ENCODE measurements around the gene TSPEAR. TPM values are rescaled to one million over a fixed set of nuclear protein-coding genes. Genes with fewer than 3 reads are reported as not detected.

The TSPEAR gene
- total RNA-seq, 6 experiments from 2014 or later = not detected

DNA sequence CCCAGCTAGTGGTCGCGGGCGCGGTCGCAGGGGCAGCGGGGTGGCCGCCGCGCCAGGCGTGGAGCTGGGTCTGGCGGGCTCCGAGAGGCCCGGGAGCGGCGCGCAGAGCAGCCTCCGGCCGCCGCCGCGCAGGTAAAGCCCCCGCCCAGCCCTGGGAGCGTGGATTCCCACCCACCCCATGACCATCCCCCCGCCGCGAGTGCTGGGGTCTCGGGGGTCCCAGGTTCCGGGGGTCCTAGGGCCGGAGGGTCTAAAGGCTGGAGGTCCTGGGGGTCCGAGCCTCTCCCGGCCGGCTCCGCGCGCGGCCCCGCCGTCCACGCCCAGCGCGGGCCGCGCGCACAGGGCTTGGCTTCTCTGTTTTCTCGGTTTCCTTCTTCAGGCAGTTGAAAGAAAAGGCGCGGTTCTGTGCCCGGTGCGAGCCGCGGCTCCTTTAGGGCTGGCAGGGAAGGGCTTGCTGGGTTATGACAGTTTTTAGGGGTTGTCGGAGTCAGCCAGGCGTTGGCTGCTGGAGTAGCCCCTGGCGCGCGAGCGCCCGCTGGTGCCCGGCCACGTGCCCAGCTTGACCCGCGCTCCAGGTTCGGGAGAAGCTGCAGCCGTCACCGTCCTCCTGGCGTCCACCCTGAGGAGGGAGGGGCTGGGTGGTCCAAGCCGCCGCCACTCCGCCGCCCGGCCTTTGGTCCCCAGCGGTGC lies 255.7 kb downstream of the TSPEAR start:
- peak; percentile 55 to 71 (median 62) for ATAC-seq
- peak overlapping the region; percentile 87 to 97 (median 93) for H3K27ac ChIP-seq
- H3K4me1 ChIP-seq = peaks cover 0 to 30% (median 6%) of the 10 kb centered on the region in 4 donors
- intact Hi-C loops (cut with DNase I) = no loop called here
- no peaks in the 10 kb centered on the region for H3K27me3 ChIP-seq
- peak; percentile 82 to 88 (median 86) for DNase-seq
- H3K36me3 ChIP-seq = no peaks in the 10 kb centered on the region
- H3K4me3 ChIP-seq = peak overlapping the region; percentile 70 to 92 (median 89)
- no CpG with 5 or more reads among the region's 72 CpGs for WGBS (ENCODE audit: insufficient coverage, low coverage, low lambda C conversion rate, missing lambda C conversion rate)
- H3K9me3 ChIP-seq = no peaks in the 10 kb centered on the region
- TF ChIP-seq POLR2A (IDR thresholded peaks at IDR 0.05) = peak; percentile 5
- TF ChIP-seq, protein P1, sequence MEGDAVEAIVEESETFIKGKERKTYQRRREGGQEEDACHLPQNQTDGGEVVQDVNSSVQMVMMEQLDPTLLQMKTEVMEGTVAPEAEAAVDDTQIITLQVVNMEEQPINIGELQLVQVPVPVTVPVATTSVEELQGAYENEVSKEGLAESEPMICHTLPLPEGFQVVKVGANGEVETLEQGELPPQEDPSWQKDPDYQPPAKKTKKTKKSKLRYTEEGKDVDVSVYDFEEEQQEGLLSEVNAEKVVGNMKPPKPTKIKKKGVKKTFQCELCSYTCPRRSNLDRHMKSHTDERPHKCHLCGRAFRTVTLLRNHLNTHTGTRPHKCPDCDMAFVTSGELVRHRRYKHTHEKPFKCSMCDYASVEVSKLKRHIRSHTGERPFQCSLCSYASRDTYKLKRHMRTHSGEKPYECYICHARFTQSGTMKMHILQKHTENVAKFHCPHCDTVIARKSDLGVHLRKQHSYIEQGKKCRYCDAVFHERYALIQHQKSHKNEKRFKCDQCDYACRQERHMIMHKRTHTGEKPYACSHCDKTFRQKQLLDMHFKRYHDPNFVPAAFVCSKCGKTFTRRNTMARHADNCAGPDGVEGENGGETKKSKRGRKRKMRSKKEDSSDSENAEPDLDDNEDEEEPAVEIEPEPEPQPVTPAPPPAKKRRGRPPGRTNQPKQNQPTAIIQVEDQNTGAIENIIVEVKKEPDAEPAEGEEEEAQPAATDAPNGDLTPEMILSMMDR (IDR thresholded peaks at IDR 0.05) = peak in 3 of 4 donors; percentile 14 to 46 (median 40)

DNA sequence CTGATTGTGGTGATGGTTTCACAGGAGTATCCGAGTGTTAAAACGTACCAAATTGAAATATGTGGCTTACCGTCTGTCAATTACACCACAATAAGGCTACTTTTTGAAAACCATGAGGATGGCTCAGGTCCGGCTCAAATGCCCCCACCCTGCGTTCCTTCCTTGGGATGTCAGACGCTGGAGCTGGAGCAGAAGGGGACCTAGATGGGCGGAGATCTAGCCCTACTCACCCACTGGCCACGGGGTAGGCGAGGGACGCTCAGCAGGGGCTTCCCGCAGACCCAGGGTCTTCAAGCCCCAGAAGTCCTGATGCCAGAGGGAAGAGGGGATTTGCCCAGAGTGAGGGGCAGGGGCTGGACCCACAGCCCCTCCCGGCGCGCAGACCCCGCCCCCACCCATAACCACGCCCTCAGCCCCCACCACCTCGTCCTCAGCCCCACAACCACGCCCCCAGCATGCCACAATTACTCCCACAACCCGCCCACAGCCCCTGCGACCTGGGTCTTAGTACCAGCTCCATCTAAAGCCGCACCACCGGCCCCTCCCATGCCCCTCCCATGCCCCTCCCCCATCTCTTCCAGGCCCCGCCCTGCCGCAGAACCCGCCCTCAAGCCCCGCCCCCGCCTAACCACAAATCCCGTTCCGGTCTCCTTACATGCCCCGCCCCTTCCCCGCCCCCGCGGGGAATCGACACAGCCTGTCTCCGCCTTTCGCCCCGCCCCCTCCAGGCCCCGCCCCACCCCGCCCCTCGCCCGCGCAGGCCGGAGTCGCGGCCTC lies 256.4 kb downstream of the TSPEAR start, which contains the start of gene LRRC3:
Gene LRRC3, plus strand, starts transcription at position 764 of the 777 bp plus-strand sequence. CDS start 1,135 bp downstream, outside the sequence.
- peak within 1 kb of the TSS; percentile 87 to 97 (median 93) for H3K27ac ChIP-seq

DNA sequence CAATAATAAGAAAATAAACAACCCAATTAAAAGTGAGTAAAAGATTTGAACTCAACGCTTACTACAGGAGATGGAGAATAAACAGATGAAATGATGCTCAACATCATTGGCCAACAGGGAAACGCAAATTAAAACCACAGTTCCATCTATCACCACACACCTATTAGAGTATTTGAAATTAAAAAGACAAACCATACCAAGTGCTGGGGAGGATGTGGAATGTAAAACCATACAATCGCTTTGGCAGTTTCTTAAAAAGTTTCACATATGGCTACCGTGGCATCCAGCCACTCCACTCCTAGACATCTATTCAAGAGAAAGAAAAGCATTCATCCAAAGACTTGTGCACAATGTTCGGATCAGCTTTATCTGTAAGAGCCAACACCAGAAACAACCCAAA lies 257.3 kb downstream of the TSPEAR start:
- Histone ChIP-seq H3K9me3 (no peaks in the 10 kb centered on the region), H3K27ac (no peak overlapping the region), H3K27me3 (no peaks in the 10 kb centered on the region), H3K4me1 (peaks cover 0 to 21% (median 6%) of the 10 kb centered on the region in 4 donors), H3K36me3 (no peaks in the 10 kb centered on the region), H3K4me3 (no peak overlapping the region)
- WGBS (ENCODE audit: insufficient coverage, low coverage, low lambda C conversion rate, missing lambda C conversion rate) = 87% methylated on average over 5 of the region's 5 CpGs
- TF ChIP-seq, protein P1 (IDR thresholded peaks at IDR 0.05) = no peak
- no peak for TF ChIP-seq POLR2A (IDR thresholded peaks at IDR 0.05)
- intact Hi-C loops (cut with DNase I) = no loop called here
- ATAC-seq = no peak
- DNase-seq = no peak

More for the DNA sequence above, 256.4 kb downstream of the TSPEAR start, which contains the start of gene LRRC3:
- Histone ChIP-seq H3K4me3 (peak within 1 kb of the TSS; percentile 70 to 92 (median 89)), H3K9me3 (no peaks in the 10 kb centered on the region), H3K4me1 (peaks cover 0 to 25% (median 6%) of the 10 kb centered on the region in 4 donors), H3K36me3 (no peaks in the 10 kb centered on the region), H3K27me3 (no peaks in the 10 kb centered on the region)
- peak; percentile 71 to 78 (median 75) for ATAC-seq
- intact Hi-C loops (cut with DNase I) = no loop called here
- TF ChIP-seq, protein P1 (IDR thresholded peaks at IDR 0.05) = no peak
- 7% methylated on average over 33 of the region's 45 CpGs for WGBS (ENCODE audit: insufficient coverage, low coverage, low lambda C conversion rate, missing lambda C conversion rate)
- DNase-seq = peak; percentile 95 to 97 (median 97)

DNA sequence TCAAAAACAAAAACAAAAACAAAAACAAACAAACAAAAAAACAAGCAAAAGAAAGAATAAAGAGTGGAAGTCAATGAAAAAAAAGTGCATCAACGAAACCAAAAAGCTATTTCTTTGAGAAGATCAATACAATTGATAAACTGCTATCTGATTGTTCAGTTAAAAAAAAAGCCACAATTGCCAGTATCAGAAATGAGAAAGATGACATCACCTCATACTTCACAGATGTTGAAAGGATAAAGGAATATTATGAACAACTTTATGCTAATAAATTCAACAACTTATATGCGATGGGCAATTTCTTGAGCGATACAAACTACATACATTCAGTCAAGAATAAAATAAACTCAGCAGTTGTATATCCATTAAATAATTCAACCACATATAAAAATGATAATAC lies 258.3 kb downstream of the TSPEAR start:
- DNase-seq (no peak), ATAC-seq (no peak)
- intact Hi-C loops (cut with DNase I) = no loop called here
- Histone ChIP-seq H3K4me3 (no peak overlapping the region), H3K36me3 (no peaks in the 10 kb centered on the region), H3K9me3 (no peaks in the 10 kb centered on the region), H3K27me3 (no peaks in the 10 kb centered on the region), H3K27ac (no peak overlapping the region), H3K4me1 (peaks cover 0 to 13% (median under 1%) of the 10 kb centered on the region in 4 donors)
- WGBS (ENCODE audit: insufficient coverage, low coverage, low lambda C conversion rate, missing lambda C conversion rate) = 100% methylated on average over 3 of the region's 3 CpGs
- TF ChIP-seq, protein P1 (IDR thresholded peaks at IDR 0.05) = no peak
- no peak for TF ChIP-seq POLR2A (IDR thresholded peaks at IDR 0.05)

Data from right lobe of liver (tissue), 6 donors.